ENCODE data around the gene PCLO. TPM values are rescaled to one million over a fixed set of nuclear protein-coding genes. Genes with fewer than 3 reads are reported as not detected.

Gene PCLO
- total RNA-seq, 3 donors from 2014 or later, result 5.3 to 20.9 (median 5.9) TPM

- H3K4me1 ChIP-seq, result no peaks in the 10 kb centered on the region
- H3K36me3 ChIP-seq, result no peaks in the 10 kb centered on the region
- intact Hi-C loops (cut with DNase I; ENCODE audit: low total_unique reads), result no loop called here
- no peaks in the 10 kb centered on the region for H3K27me3 ChIP-seq
- no peaks in the 10 kb centered on the region for H3K9me3 ChIP-seq
- no peak overlapping the region for H3K4me3 ChIP-seq
- H3K27ac ChIP-seq, result no peak overlapping the region
- TF ChIP-seq POLR2A (IDR thresholded peaks at IDR 0.05), result no peak
- TF ChIP-seq POLR2AphosphoS5 (IDR thresholded peaks at IDR 0.05), result no peak
- TF ChIP-seq, protein P1, sequence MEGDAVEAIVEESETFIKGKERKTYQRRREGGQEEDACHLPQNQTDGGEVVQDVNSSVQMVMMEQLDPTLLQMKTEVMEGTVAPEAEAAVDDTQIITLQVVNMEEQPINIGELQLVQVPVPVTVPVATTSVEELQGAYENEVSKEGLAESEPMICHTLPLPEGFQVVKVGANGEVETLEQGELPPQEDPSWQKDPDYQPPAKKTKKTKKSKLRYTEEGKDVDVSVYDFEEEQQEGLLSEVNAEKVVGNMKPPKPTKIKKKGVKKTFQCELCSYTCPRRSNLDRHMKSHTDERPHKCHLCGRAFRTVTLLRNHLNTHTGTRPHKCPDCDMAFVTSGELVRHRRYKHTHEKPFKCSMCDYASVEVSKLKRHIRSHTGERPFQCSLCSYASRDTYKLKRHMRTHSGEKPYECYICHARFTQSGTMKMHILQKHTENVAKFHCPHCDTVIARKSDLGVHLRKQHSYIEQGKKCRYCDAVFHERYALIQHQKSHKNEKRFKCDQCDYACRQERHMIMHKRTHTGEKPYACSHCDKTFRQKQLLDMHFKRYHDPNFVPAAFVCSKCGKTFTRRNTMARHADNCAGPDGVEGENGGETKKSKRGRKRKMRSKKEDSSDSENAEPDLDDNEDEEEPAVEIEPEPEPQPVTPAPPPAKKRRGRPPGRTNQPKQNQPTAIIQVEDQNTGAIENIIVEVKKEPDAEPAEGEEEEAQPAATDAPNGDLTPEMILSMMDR (IDR thresholded peaks at IDR 0.05), result no peak
- DNase-seq (ENCODE audit: low spot score in 2 of 2), result no peak
Observed at GRCh38 chr7:82760074-82760473, 402.6 kb downstream of the PCLO start.

GRCh38 chr7:82755705-82756551 is 406.8 kb downstream of the PCLO start:
- intact Hi-C loops (cut with DNase I; ENCODE audit: low total_unique reads), result no loop called here
- no peak overlapping the region for H3K27ac ChIP-seq
- TF ChIP-seq POLR2A (IDR thresholded peaks at IDR 0.05), result no peak
- TF ChIP-seq, protein P1 (IDR thresholded peaks at IDR 0.05), result no peak
- H3K4me3 ChIP-seq, result no peak overlapping the region
- H3K4me1 ChIP-seq, result no peaks in the 10 kb centered on the region
- no peaks in the 10 kb centered on the region for H3K9me3 ChIP-seq
- DNase-seq (ENCODE audit: low spot score in 2 of 2), result no peak
- no peaks in the 10 kb centered on the region for H3K36me3 ChIP-seq
- H3K27me3 ChIP-seq, result no peaks in the 10 kb centered on the region

- Histone ChIP-seq H3K9me3 (no peaks in the 10 kb centered on the region), H3K4me1 (no peaks in the 10 kb centered on the region), H3K27me3 (no peaks in the 10 kb centered on the region), H3K36me3 (no peaks in the 10 kb centered on the region), H3K4me3 (no peak overlapping the region), H3K27ac (no peak overlapping the region)
- intact Hi-C loops (cut with DNase I; ENCODE audit: low total_unique reads), result no loop called here
- no peak for DNase-seq (ENCODE audit: low spot score in 2 of 2)
- TF ChIP-seq POLR2AphosphoS5 (IDR thresholded peaks at IDR 0.05) (no peak), POLR2A (IDR thresholded peaks at IDR 0.05) (no peak)
- TF ChIP-seq, protein P1 (IDR thresholded peaks at IDR 0.05), result no peak
Observed at GRCh38 chr7:82750007-82750406, 412.7 kb downstream of the PCLO start.

- no peaks in the 10 kb centered on the region for H3K4me1 ChIP-seq
- no peaks in the 10 kb centered on the region for H3K36me3 ChIP-seq
- H3K4me3 ChIP-seq, result no peak overlapping the region
- intact Hi-C loops (cut with DNase I; ENCODE audit: low total_unique reads), result no loop called here
- no peaks in the 10 kb centered on the region for H3K27me3 ChIP-seq
- no peak overlapping the region for H3K27ac ChIP-seq
- H3K9me3 ChIP-seq, result no peaks in the 10 kb centered on the region
- TF ChIP-seq POLR2A (IDR thresholded peaks at IDR 0.05) (no peak), POLR2AphosphoS5 (IDR thresholded peaks at IDR 0.05) (no peak)
- TF ChIP-seq, protein P1 (IDR thresholded peaks at IDR 0.05), result no peak
- no peak for DNase-seq (ENCODE audit: low spot score in 2 of 2)
Observed at GRCh38 chr7:82745820-82746219, 416.9 kb downstream of the PCLO start.

DNA sequence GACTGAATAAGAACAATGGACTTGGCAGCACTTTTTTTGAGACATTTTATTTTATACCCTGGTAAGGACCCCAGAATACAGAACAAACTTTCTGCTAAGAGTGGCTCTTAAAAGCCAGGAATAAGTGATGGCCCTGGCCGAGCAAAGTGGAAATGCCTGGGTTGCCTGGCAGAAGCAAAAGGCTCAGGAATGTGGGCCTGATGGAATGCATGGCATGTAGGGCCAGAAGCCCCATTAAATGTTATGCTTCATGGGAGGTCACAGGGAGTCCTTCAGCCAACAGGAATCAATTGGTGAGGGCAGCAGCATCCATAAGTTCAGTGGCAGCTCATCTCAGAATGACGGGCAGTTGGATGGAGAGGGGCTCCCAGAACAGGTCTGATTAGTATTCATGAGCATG is 417.6 kb downstream of the PCLO start:
- DNase-seq (ENCODE audit: low spot score in 2 of 2), result no peak
- H3K27me3 ChIP-seq, result no peaks in the 10 kb centered on the region
- TF ChIP-seq POLR2A (IDR thresholded peaks at IDR 0.05), result no peak
- TF ChIP-seq, protein P1 (IDR thresholded peaks at IDR 0.05), result no peak
- no peak for TF ChIP-seq POLR2AphosphoS5 (IDR thresholded peaks at IDR 0.05)
- H3K36me3 ChIP-seq, result no peaks in the 10 kb centered on the region
- no peak overlapping the region for H3K27ac ChIP-seq
- intact Hi-C loops (cut with DNase I; ENCODE audit: low total_unique reads), result no loop called here
- H3K4me1 ChIP-seq, result no peaks in the 10 kb centered on the region
- H3K4me3 ChIP-seq, result no peak overlapping the region
- H3K9me3 ChIP-seq, result no peaks in the 10 kb centered on the region
